Body of pancreas (tissue), 4 donors: ENCODE data around the gene DERL3. TPM values are rescaled to one million over a fixed set of nuclear protein-coding genes. Genes with fewer than 3 reads are reported as not detected.

Source experiments
- ATAC-seq: fragments of 150-250 bp; one replicate; pipeline ENCODE4 v1.9.1; 2016
- DNase-seq, 4 donors: peaks; one replicate each; pipeline ENCODE4 v3.0.0-alpha.2; 2019
- H3K27ac ChIP-seq, 4 donors: fragments of 200-600 bp; sonication (generic); 1 replicate in 3 of 4; 2 replicates in 1 of 4; pipeline versions ENCODE4 v1.5.1 to v1.6.1; 2016 to 2019; ENCODE audit warnings: mild to moderate bottlenecking in 1 of 4, mixed read lengths in 1 of 4, moderate library complexity in 1 of 4
- H3K27me3 ChIP-seq, 2 donors: fragments of 200-600 bp; sonication (generic); one replicate each; pipeline ENCODE4 v1.6.0; 2016; ENCODE audit warnings: mild to moderate bottlenecking in 1 of 2
- H3K36me3 ChIP-seq, 2 donors: fragments of 200-600 bp; sonication (generic); replicated peaks in 1 of 2; 2 replicates each; pipeline ENCODE4 v1.5.1; 2016; ENCODE audit warnings: low read depth in 2 of 2; ENCODE audit not compliant: insufficient read depth in 1 of 2
- H3K4me1 ChIP-seq: fragments of 200-600 bp; sonication (generic); one replicate; pipeline ENCODE4 v1.6.0; 2016
- H3K4me3 ChIP-seq, 2 donors: fragments of 200-600 bp; sonication (generic); 1 replicate in 1 of 2; 2 replicates in 1 of 2; pipeline ENCODE4 v1.5.1; 2016 to 2019
- H3K9me3 ChIP-seq, 3 donors: fragments of 200-600 bp; sonication (generic); 1 replicate in 2 of 3; 2 replicates in 1 of 3; pipeline ENCODE4 v1.5.1; 2016
- POLR2A ChIP-seq, 3 donors: fragments of 450-650 bp; IDR thresholded peaks; one replicate each; pipeline ENCODE4 v1.6.1; 2016; ENCODE audit warnings: antibody characterized with exemption in 3 of 3, mild to moderate bottlenecking in 2 of 3
- WGBS, 2 donors: methylation state at CpG; one replicate each; pipeline ENCODE4 v1.1.5; 2017; 5-methylcytosine and 5-hydroxymethylcytosine counted together
- intact Hi-C: fragments of 100-400 bp; cut with DNase I; formaldehyde crosslinking; loops from one replicate; pipeline ENCODE4 v1.15.1; 2023
- total RNA-seq, 2 donors: library from RNA; depleted of rRNA; stranded (reverse); fragments of >200 nt; gene quantifications; one replicate each; pipeline ENCODE4 v1.1.0, GENCODE V29; 2016
- TF ChIP-seq, protein P1 (sequence below), 7 experiments: fragments of 450-650 bp in 4 of 7; fragments of 200-600 bp in 3 of 7; sonication (generic) in 3 of 7; IDR thresholded peaks; one replicate each; pipeline ENCODE4 v1.5.1; 2016 to 2019; ENCODE audit warnings: antibody characterized with exemption in 7 of 7

The DERL3 gene
- total RNA-seq, 2 donors from 2014 or later, result 6.2 to 33.3 TPM

DNA sequence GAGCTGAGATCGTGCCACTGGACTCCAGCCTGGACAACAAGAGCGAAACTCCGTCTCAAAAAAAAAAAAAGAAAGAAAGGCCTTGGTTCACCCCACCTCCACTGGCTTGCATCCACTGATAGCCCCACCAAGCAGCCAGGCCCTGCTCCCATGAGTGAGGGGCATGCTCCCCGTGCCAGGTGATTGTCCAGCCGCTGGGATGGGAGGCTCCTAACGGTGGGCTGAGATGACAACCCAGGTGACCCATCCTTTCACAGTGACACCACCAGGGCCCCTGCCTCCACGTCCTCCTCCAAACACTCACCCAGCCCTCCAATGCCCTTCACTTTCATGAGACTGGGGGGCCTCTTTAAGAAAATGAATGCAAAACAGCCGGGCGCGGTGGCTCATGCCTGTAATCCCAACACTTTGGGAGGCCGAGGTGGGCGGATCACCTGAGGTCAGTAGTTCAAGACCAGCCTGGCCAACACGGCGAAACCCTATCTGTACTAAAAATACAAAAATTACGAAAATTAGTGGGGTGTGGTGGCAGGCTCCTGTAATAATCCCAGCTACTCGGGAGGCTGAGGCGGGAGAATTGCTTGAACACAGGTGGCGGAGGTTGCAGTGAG is 8.6 kb upstream of the DERL3 start:
- peaks cover 15% of the 10 kb centered on the region for H3K4me1 ChIP-seq
- H3K4me3 ChIP-seq, result no peak overlapping the region
- no peak for ATAC-seq
- no peak overlapping the region for H3K27ac ChIP-seq
- no peak for TF ChIP-seq POLR2A (IDR thresholded peaks at IDR 0.05)
- TF ChIP-seq, protein P1, sequence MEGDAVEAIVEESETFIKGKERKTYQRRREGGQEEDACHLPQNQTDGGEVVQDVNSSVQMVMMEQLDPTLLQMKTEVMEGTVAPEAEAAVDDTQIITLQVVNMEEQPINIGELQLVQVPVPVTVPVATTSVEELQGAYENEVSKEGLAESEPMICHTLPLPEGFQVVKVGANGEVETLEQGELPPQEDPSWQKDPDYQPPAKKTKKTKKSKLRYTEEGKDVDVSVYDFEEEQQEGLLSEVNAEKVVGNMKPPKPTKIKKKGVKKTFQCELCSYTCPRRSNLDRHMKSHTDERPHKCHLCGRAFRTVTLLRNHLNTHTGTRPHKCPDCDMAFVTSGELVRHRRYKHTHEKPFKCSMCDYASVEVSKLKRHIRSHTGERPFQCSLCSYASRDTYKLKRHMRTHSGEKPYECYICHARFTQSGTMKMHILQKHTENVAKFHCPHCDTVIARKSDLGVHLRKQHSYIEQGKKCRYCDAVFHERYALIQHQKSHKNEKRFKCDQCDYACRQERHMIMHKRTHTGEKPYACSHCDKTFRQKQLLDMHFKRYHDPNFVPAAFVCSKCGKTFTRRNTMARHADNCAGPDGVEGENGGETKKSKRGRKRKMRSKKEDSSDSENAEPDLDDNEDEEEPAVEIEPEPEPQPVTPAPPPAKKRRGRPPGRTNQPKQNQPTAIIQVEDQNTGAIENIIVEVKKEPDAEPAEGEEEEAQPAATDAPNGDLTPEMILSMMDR (IDR thresholded peaks at IDR 0.05), result no peak
- H3K27me3 ChIP-seq, result no peaks in the 10 kb centered on the region
- intact Hi-C loops, result loop anchor here (5.0 to 10.0 kb wide), 2 partner anchors 85 to 313 kb away; partner anchors contain the start of gene C22orf15
- H3K9me3 ChIP-seq, result no peaks in the 10 kb centered on the region
- 83 to 88% methylated on average over 15 to 18 of the region's 18 CpGs for WGBS, 2 donors
- DNase-seq, result no peak
- H3K36me3 ChIP-seq, result no peaks in the 10 kb centered on the region

DNA sequence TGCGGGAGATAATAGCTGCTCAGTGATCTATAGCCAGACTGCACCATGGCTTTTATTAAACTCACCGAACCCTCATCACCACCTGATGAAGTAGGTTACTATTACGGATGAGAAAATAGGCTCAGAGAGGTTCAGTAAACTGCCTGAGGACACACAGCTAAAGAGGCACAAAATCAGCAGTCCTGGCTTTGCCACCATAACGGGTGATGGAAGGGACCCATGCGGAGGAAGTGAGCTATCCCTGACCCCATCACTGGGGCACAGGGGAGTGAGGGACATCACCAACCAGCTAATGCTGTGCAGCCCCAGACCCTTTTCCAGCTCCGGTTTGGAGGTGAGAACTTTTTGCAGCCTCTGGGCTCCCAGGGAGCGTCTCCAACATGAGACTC is 7.3 kb upstream of the DERL3 start:
- 81 to 83% methylated on average over 6 to 7 of the region's 7 CpGs for WGBS, 2 donors
- no peak overlapping the region for H3K27ac ChIP-seq
- intact Hi-C loops, result loop anchor here (5.0 to 10.0 kb wide), 2 partner anchors 84 to 311 kb away; partner anchors contain the start of gene C22orf15

DNA sequence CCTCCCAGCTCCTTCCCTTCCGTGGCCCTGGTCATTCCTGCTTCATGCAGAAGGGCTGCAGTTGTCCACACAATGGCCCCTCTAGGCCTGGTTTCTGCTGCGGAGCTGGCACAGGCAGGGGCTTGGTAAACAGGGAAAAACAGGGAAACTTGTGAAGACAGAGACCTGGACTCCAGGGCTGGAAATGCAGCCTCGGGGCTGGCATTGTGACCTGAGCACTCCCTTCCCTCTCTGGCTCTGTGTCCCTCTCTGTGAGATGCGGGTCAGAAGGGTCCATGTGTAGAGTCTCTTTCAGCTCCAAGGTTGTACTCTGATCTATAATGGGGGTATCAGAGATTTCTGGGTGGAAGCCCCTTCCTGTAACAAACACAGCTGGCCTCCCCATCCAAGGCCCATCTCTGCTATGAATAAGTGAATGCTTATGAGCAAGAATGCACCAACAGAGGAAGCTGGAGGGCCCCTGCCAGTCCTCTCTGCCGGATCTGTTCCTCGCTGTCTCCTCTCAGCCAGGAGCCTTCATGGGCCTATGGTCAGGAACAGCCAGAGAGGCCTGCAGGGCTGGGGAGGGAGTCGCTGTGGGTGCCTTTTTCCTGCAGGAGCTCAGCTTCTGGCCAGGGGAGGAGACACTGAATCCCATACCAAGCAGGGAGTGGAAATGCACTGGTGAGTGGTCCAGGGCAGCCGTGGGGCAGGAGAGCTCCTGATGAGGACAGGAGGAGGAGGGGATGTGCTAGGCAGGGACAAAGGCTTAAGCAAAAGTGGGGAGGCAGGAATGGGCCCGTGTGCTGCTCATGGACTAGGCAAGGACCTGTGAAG is 6.7 kb upstream of the DERL3 start:
- TF ChIP-seq, protein P1 (IDR thresholded peaks at IDR 0.05), result no peak
- TF ChIP-seq POLR2A (IDR thresholded peaks at IDR 0.05), result no peak
- Histone ChIP-seq H3K36me3 (no peaks in the 10 kb centered on the region), H3K4me1 (peaks cover 14% of the 10 kb centered on the region), H3K27ac (no peak overlapping the region), H3K4me3 (no peak overlapping the region), H3K9me3 (no peaks in the 10 kb centered on the region), H3K27me3 (no peaks in the 10 kb centered on the region)
- DNase-seq (no peak), ATAC-seq (no peak)
- WGBS, 2 donors, result 79% methylated on average over 9 of the region's 9 CpGs
- intact Hi-C loops, result loop anchor here (5.0 to 10.0 kb wide), 2 partner anchors 83 to 311 kb away; partner anchors contain the start of gene C22orf15

More for the DNA sequence above, 7.3 kb upstream of the DERL3 start:
- no peak for TF ChIP-seq POLR2A (IDR thresholded peaks at IDR 0.05)
- TF ChIP-seq, protein P1 (IDR thresholded peaks at IDR 0.05), result no peak
- ATAC-seq, result no peak
- Histone ChIP-seq H3K4me1 (peaks cover 15% of the 10 kb centered on the region), H3K36me3 (no peaks in the 10 kb centered on the region), H3K4me3 (no peak overlapping the region), H3K9me3 (no peaks in the 10 kb centered on the region), H3K27me3 (no peaks in the 10 kb centered on the region)
- DNase-seq, result no peak

DNA sequence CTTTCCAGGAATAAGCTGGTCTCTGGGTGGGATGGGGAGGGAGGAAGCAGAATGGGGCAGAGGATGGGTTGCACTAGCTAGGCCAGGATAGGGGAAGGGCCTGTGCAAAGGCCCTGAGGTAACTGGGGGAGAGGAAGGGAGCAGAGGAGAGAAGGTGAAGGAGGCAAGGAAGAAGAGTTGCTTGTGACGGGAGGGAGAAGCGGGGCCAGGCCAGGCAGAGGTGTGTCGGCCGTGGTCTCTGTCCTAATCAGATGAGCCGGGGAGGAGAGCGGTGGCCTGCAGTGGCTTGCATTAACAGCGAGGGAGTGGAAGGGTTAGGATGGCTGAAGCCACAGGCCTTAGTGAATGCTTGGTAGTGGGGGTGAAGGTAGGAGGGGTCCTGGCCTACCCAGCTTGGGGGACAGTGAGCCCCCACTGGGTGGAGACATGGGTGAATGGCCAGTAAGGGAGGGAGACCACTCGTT is 6.0 kb upstream of the DERL3 start:
- no peak for ATAC-seq
- Histone ChIP-seq H3K4me1 (peaks cover 9% of the 10 kb centered on the region), H3K36me3 (no peaks in the 10 kb centered on the region), H3K27ac (no peak overlapping the region), H3K4me3 (no peak overlapping the region), H3K27me3 (no peaks in the 10 kb centered on the region), H3K9me3 (no peaks in the 10 kb centered on the region)
- 75% methylated on average over 8 of the region's 8 CpGs for WGBS, 2 donors
- intact Hi-C loops, result loop anchor here (5.0 to 10.0 kb wide), 3 partner anchors 67 to 310 kb away; partner anchors contain the start of gene C22orf15
- DNase-seq, result no peak
- TF ChIP-seq, protein P1 (IDR thresholded peaks at IDR 0.05), result no peak
- no peak for TF ChIP-seq POLR2A (IDR thresholded peaks at IDR 0.05)
